Mucosa of descending colon (tissue), 3 donors: ENCODE measurements around the gene EIF2AK2. TPM values are rescaled to one million over a fixed set of nuclear protein-coding genes. Genes with fewer than 3 reads are reported as not detected.
"Not testable (repeated sequence)": the region's sequence is repeated elsewhere in the genome, so short reads cannot be mapped to it uniquely, and the experiment has no call there.

Experiments
- ATAC-seq: fragments of 200-7000 bp; cut with Tn5 transposase; one replicate; pipeline ENCODE4 v1.9.1; 2020; ENCODE audit warnings: mild to moderate bottlenecking, moderate library complexity
- DNase-seq, 3 donors: peaks; one replicate each; pipeline ENCODE4 v3.0.0-alpha.2; 2020
- H3K36me3 ChIP-seq: fragments of 200-600 bp; one replicate; pipeline ENCODE4 v1.8.0; 2021; ENCODE audit warnings: low read depth, mild to moderate bottlenecking
- H3K4me1 ChIP-seq: fragments of 200-600 bp; one replicate; pipeline ENCODE4 v1.8.0; 2021; ENCODE audit warnings: low read depth, mild to moderate bottlenecking
- H3K4me3 ChIP-seq: fragments of 200-600 bp; one replicate; pipeline ENCODE4 v1.8.0; 2021; ENCODE audit warnings: mild to moderate bottlenecking
- H3K9me3 ChIP-seq: fragments of 200-600 bp; one replicate; pipeline ENCODE4 v1.8.0; 2021; ENCODE audit warnings: mild to moderate bottlenecking
- CTCF ChIP-seq: fragments of 200-600 bp; IDR thresholded peaks from one replicate; pipeline ENCODE4 v1.8.0; 2022; ENCODE audit warnings: antibody characterized with exemption, mild to moderate bottlenecking
- intact Hi-C, 2 donors: fragments of 100-400 bp; cut with DNase I in 1 of 2; cut with micrococcal nuclease in 1 of 2; formaldehyde crosslinking; loops; one replicate each; pipeline versions ENCODE4 v1.11.0 to v1.11.1; 2022; cut with DNase I, micrococcal nuclease
- total RNA-seq, 3 donors: library from RNA; stranded (reverse); fragmentation: NEBNext Ultra II Directional in 2 of 3; extraction: Animal tissue kit (Norgen Biotek cat#: 25700) in 2 of 3; gene quantifications; one replicate each; pipeline versions ENCODE4 v1.2.1 to v1.2.4, GENCODE V29; 2021 to 2023
- donor health status: DM: no; HTN: no; CAD: no; lungs with moderate emphysema.
- donor health status: DM: no; HTN: no; CAD: no.
- donor health status: DM: no; HTN: yes; CAD: no.

EIF2AK2 gene
- total RNA-seq, 3 donors from 2014 or later: 27.5 to 48.8 (median 33.2) TPM

- ATAC-seq (no peak), DNase-seq (no peak)
- Histone ChIP-seq H3K36me3 (no peaks in the 10 kb centered on the region), H3K4me3 (no peak overlapping the region), H3K9me3 (no peaks in the 10 kb centered on the region), H3K4me1 (peaks cover 7% of the 10 kb centered on the region)
- intact Hi-C loops: no loop called here
- no peak for TF ChIP-seq CTCF
These were observed 44.4 kb upstream of the EIF2AK2 start for GRCh38 chr2:37201208-37201607.

DNA sequence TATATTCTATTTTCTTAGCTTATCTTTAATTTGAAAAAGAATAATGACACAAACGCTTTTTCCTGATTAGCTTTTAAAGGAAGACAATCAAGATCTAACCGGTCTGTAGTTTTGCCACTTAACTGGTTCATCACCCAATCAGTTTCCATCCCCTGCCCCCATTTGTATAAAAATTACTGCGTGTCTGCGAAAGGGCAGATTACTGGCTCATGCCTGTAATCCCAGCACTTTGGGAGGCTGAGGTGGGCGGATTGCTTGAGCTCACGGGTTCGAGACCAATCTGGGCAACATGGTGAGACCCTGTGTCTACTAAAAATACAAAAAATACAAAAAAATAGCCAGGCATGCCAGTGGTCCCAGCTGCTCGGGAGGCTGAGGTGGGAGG, 41.9 kb upstream of the EIF2AK2 start:
- no peaks in the 10 kb centered on the region for H3K9me3 ChIP-seq

GRCh38 chr2:37196320-37197195, 39.8 kb upstream of the EIF2AK2 start, which contains the start of gene CEBPZOS:
TSS of gene CEBPZOS (plus strand) at chr2:37196496. CDS start at chr2:37199705, 3,209 bp downstream.
- H3K4me1 ChIP-seq: peaks cover 9% of the 10 kb centered on the region
- DNase-seq (peak; percentile 89 to 93 (median 91)), ATAC-seq (peak; percentile 96)
- no peak for TF ChIP-seq CTCF
- H3K9me3 ChIP-seq: no peaks in the 10 kb centered on the region
- intact Hi-C loops: no loop called here
- H3K36me3 ChIP-seq: no peaks in the 10 kb centered on the region
- H3K4me3 ChIP-seq: peak within 1 kb of the TSS; percentile 62

More for the DNA sequence above, 41.9 kb upstream of the EIF2AK2 start:
- no peak for DNase-seq
- Histone ChIP-seq H3K36me3 (no peaks in the 10 kb centered on the region), H3K4me3 (no peak overlapping the region), H3K4me1 (peaks cover 9% of the 10 kb centered on the region)
- intact Hi-C loops: no loop called here
- ATAC-seq: no peak
- no peak for TF ChIP-seq CTCF

DNA sequence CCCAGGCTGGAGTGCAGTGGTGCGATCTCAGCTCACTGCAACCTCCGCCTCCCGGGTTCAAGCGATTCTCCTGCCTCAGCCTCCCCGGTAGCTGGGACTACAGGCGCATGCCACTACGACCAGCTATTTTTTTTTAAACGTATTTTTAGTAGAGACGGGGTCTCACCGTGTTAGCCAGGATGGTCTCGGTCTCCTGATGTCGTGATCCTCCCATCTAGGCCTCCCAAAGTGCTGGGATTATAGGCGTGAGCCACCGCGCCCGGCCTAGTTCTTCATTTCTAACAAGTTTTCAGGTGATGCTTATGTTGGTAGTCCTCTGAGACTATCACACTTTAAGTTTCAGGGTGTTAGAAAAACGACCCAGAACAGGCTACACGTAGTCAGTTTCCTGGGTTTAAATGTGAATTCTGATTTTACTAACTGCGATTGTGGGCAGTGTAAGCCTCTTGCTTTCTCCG, 39.1 kb upstream of the EIF2AK2 start:
- H3K9me3 ChIP-seq, DNase-seq, ATAC-seq, H3K36me3 ChIP-seq, intact Hi-C loops, H3K4me1 ChIP-seq, H3K4me3 ChIP-seq: not testable (repeated sequence)

DNA sequence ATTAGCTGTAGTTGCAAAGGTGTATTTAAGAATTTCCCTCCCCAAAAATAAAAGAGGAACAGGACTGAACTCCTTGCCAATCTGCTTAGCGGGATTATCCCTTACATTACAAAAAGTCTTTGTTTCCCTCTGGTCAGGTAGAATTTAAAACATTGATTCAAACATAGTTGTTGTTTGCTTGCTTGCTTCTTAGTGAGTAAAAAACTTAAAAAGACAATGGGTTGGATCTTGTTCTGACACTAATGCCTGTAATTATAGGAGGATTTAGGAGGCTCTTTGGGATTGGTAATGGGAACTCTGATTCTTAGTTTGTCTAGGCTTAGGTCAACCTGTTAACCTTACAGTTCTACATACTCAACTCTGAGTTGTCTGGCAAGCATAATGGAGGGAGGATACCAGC, 35.8 kb upstream of the EIF2AK2 start:
- H3K36me3 ChIP-seq: no peaks in the 10 kb centered on the region
- no peaks in the 10 kb centered on the region for H3K9me3 ChIP-seq
- TF ChIP-seq CTCF: no peak
- intact Hi-C loops: no loop called here
- DNase-seq (no peak), ATAC-seq (no peak)
- peaks cover 7% of the 10 kb centered on the region for H3K4me1 ChIP-seq
- H3K4me3 ChIP-seq: no peak overlapping the region

- no peak for DNase-seq
- intact Hi-C loops: no loop called here
- Histone ChIP-seq H3K36me3 (no peaks in the 10 kb centered on the region), H3K9me3 (no peaks in the 10 kb centered on the region), H3K4me3 (no peak overlapping the region), H3K4me1 (peaks cover 3% of the 10 kb centered on the region)
- no peak for ATAC-seq
- no peak for TF ChIP-seq CTCF
These were observed 35.0 kb upstream of the EIF2AK2 start for GRCh38 chr2:37191747-37192146.
